Peyer's patch (tissue), 4 donors: ENCODE results near the gene YWHAE. TPM values are rescaled to one million over a fixed set of nuclear protein-coding genes. Genes with fewer than 3 reads are reported as not detected.
A peak's percentile ranks its signal among the peaks of the same experiment; 100 is the strongest.
"Not testable (repeated sequence)": the region's sequence is repeated elsewhere in the genome, so short reads cannot be mapped to it uniquely, and the experiment has no call there.

Experiments used
- DNase-seq, 3 donors: peaks; one replicate each; pipeline ENCODE4 v3.0.0-alpha.2; 2017 to 2019
- H3K27ac ChIP-seq, 4 donors: fragments of 200-600 bp; sonication (generic); one replicate each; pipeline ENCODE4 v1.5.1; 2016 to 2019
- H3K27me3 ChIP-seq, 2 donors: fragments of 200-600 bp; sonication (generic); one replicate each; pipeline ENCODE4 v1.5.1; 2019
- H3K36me3 ChIP-seq, 3 donors: fragments of 200-600 bp; sonication (generic); one replicate each; pipeline ENCODE4 v1.5.1; 2016 to 2019
- H3K4me1 ChIP-seq, 4 donors: fragments of 200-600 bp; sonication (generic); one replicate each; pipeline ENCODE4 v1.5.1; 2016 to 2019
- H3K4me3 ChIP-seq, 4 donors: fragments of 200-600 bp; sonication (generic); 1 replicate in 3 of 4; 2 replicates in 1 of 4; pipeline ENCODE4 v1.5.1; 2016 to 2019; ENCODE audit warnings: mild to moderate bottlenecking in 1 of 4
- H3K9me3 ChIP-seq, 4 donors: fragments of 200-600 bp; sonication (generic); one replicate each; pipeline ENCODE4 v1.5.1; 2016 to 2019; ENCODE audit warnings: mild to moderate bottlenecking in 1 of 4
- POLR2A ChIP-seq, 2 donors: fragments of 450-650 bp; IDR thresholded peaks; one replicate each; pipeline ENCODE4 v1.5.1; 2017; ENCODE audit warnings: antibody characterized with exemption in 2 of 2, mild to moderate bottlenecking in 2 of 2, moderate library complexity in 2 of 2
- total RNA-seq, 4 donors: library from RNA; depleted of rRNA; stranded (reverse); fragments of >200 nt; gene quantifications; one replicate each; pipeline ENCODE4 v1.1.0, GENCODE V29; 2016
- TF ChIP-seq, protein P1 (sequence below), 6 experiments: fragments of 450-650 bp in 4 of 6; fragments of 200-600 bp in 2 of 6; sonication (generic) in 1 of 6; IDR thresholded peaks; one replicate each; pipeline ENCODE4 v1.5.1; 2017 to 2019; ENCODE audit warnings: antibody characterized with exemption in 6 of 6, mild to moderate bottlenecking in 3 of 6, moderate library complexity in 1 of 6

Gene YWHAE
- total RNA-seq, 4 donors from 2014 or later, result 317 to 474 (median 395) TPM

DNA sequence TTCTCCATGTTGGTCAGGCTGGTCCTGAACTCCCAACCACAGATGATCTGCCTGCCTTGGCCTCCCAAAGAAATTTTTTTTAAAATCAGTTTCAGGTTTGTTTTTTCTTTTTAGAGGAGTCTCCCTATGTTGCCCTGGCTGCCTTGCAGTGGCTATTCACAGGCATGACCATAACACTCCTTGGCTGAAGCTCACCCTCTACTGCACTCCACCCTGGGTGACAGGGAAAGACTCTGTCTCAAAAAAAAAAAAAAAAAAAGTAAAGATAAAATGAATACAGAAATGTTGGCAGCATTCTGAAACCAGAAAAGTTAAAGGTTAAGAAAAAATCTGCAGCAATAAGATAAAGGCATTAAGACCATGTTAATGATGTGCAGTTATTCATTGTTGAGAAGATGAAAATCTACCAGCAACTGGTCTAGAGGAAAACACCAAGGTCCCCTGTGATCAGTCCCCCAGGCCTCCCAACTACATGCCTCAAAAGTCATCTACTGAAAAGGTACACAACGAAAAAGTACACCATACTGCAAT, 15.1 kb downstream of the YWHAE start:
- Histone ChIP-seq H3K4me1 (peaks cover 0 to 63% (median 6%) of the 10 kb centered on the region in 4 donors), H3K27ac (no peak overlapping the region), H3K9me3 (no peaks in the 10 kb centered on the region), H3K4me3 (no peak overlapping the region), H3K36me3 (no peaks in the 10 kb centered on the region), H3K27me3 (no peaks in the 10 kb centered on the region)
- TF ChIP-seq, protein P1, sequence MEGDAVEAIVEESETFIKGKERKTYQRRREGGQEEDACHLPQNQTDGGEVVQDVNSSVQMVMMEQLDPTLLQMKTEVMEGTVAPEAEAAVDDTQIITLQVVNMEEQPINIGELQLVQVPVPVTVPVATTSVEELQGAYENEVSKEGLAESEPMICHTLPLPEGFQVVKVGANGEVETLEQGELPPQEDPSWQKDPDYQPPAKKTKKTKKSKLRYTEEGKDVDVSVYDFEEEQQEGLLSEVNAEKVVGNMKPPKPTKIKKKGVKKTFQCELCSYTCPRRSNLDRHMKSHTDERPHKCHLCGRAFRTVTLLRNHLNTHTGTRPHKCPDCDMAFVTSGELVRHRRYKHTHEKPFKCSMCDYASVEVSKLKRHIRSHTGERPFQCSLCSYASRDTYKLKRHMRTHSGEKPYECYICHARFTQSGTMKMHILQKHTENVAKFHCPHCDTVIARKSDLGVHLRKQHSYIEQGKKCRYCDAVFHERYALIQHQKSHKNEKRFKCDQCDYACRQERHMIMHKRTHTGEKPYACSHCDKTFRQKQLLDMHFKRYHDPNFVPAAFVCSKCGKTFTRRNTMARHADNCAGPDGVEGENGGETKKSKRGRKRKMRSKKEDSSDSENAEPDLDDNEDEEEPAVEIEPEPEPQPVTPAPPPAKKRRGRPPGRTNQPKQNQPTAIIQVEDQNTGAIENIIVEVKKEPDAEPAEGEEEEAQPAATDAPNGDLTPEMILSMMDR (IDR thresholded peaks at IDR 0.05), result no peak
- no peak for TF ChIP-seq POLR2A (IDR thresholded peaks at IDR 0.05)
- no peak for DNase-seq

DNA sequence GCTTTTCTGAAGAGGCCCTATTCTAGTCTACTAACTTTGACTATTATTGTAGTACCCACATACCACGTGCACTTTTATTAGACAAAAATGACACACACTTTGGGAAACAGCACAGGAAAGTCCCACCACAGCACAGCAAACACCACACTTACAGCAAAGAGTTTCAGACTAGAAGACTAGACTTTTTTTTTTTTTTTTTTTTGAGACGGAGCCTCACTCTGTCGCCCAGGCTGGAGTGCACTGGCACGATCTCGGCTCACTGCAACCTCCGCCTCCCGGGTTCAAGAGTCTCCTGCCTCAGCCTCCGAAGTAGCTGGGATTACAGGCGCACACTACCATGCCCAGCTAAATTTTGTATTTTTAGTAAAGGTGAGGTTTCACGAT, 20.1 kb downstream of the YWHAE start:
- Histone ChIP-seq H3K36me3 (no peaks in the 10 kb centered on the region), H3K27ac (no peak overlapping the region), H3K4me1 (peaks cover 3 to 65% (median 19%) of the 10 kb centered on the region in 4 donors), H3K4me3 (no peak overlapping the region), H3K9me3 (no peaks in the 10 kb centered on the region), H3K27me3 (no peaks in the 10 kb centered on the region)
- no peak for DNase-seq
- no peak for TF ChIP-seq POLR2A (IDR thresholded peaks at IDR 0.05)
- TF ChIP-seq, protein P1 (IDR thresholded peaks at IDR 0.05), result no peak

DNA sequence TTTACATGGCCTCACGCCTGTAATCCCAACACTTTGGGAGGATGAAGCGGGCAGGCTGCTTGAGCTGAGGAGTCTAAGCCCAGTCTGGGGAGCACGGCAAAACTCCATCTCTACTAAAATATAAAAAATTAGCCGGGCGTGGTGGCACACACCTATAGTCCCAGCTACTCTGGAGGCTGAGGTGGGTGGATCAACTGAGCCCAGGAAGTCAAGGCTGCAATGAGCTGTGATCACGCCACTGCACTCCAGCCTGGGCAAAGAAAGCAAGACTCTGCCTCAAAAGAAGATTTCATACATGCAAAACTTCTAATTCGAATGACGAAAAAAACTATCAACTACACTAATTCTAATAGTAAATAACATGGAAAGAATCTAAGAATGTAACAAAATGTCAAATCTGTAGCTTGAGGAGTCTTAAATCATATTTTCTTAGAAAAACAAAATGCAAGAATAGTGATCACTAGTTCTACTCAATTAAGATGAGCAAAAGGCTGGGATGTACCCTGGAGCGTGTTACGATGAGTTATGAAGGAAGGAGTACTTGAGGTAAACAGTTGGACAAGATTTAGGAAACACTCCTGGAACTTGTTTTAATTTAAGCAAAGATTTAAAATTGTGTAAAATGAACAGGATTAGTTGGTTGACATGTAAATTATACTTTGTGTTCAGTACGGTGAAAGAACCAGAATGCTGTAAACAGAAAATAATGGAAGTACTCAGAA, 20.7 kb downstream of the YWHAE start:
- H3K27ac ChIP-seq, result peak overlapping the region in 1 of 4 donors; percentile 0
- H3K27me3 ChIP-seq, result no peaks in the 10 kb centered on the region
- peaks cover 3 to 70% (median 23%) of the 10 kb centered on the region in 4 donors for H3K4me1 ChIP-seq
- no peaks in the 10 kb centered on the region for H3K9me3 ChIP-seq
- DNase-seq, result no peak
- no peak overlapping the region for H3K4me3 ChIP-seq
- no peaks in the 10 kb centered on the region for H3K36me3 ChIP-seq
- TF ChIP-seq, protein P1 (IDR thresholded peaks at IDR 0.05), result no peak
- no peak for TF ChIP-seq POLR2A (IDR thresholded peaks at IDR 0.05)

DNA sequence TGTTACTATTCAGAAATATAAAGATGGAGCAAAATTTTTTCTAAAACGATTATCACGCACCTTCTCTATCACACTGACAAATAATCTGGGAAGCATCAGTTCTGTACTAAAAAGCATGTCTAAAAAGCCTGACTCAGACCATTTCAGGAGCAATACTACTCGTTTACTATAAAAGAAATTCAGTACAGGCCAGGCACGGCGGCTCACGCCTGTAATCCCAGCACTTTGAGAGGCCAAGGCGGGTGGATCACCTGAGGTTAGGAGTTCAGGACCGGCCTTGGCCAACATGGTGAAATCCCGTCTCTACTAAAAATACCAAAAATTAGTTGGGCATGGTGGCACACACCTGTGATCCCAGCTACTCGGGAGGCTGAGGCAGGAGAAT, 21.6 kb downstream of the YWHAE start:
- peaks cover 3 to 79% (median 28%) of the 10 kb centered on the region in 4 donors for H3K4me1 ChIP-seq
- H3K27ac ChIP-seq, H3K27me3 ChIP-seq, H3K36me3 ChIP-seq, DNase-seq, H3K9me3 ChIP-seq, H3K4me3 ChIP-seq: not testable (repeated sequence)

DNA sequence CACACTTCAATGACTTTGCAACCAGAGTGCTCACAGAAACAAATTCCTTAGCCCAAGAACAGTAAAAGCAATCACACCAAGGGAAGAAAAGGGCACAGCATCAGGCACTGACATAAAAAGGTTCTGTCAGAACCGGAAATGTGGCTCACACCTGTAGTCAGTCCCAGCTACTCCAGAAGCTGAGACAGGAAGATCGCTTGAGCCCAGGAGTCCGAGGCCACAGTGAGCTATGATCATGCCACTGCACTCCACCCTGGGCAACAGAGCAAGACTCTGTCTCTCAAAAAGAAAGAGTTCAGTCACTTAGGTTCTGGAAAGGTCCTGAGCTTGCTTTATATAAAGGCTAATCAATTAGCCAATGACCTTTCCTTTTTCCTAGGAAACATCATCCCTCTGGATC, 22.7 kb downstream of the YWHAE start:
- H3K4me3 ChIP-seq, result no peak overlapping the region
- no peaks in the 10 kb centered on the region for H3K27me3 ChIP-seq
- DNase-seq, result peak in 1 of 3 donors; percentile 45
- TF ChIP-seq, protein P1 (IDR thresholded peaks at IDR 0.05), result no peak
- TF ChIP-seq POLR2A (IDR thresholded peaks at IDR 0.05), result no peak
- H3K9me3 ChIP-seq, result no peaks in the 10 kb centered on the region
- peaks cover 3 to 84% (median 28%) of the 10 kb centered on the region in 4 donors for H3K4me1 ChIP-seq
- peak overlapping the region in 1 of 4 donors; percentile 15 for H3K27ac ChIP-seq
- H3K36me3 ChIP-seq, result peaks cover 0 to 6% (median 0%) of the 10 kb centered on the region in 3 donors

DNA sequence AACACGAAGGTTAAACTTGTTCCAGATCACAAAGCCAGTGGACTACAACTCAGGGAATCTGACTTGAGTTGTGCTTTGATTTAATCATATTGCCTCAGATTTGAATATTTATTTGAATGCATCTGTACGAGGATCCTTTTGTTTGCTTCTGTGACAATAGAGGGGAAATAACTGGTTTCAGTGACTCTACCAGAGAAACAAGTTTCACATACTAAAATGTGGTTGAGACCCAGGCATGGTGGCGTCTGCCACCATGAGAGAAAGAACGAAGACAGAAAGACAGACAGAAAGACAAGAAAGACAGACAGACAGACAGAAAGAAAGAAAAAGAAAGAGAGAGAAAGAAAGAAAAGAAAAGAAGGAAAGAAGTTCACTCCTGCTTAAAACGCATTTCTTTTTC, 24.0 kb downstream of the YWHAE start:
- no peaks in the 10 kb centered on the region for H3K9me3 ChIP-seq
- TF ChIP-seq POLR2A (IDR thresholded peaks at IDR 0.05), result no peak
- TF ChIP-seq, protein P1 (IDR thresholded peaks at IDR 0.05), result no peak
- peaks cover 3 to 86% (median 28%) of the 10 kb centered on the region in 4 donors for H3K4me1 ChIP-seq
- peaks cover 0 to 6% (median 0%) of the 10 kb centered on the region in 3 donors for H3K36me3 ChIP-seq
- DNase-seq, result no peak
- peak overlapping the region in 1 of 4 donors; percentile 15 for H3K27ac ChIP-seq
- no peaks in the 10 kb centered on the region for H3K27me3 ChIP-seq
- H3K4me3 ChIP-seq, result no peak overlapping the region
